GM19240 (cell line): Measurements from ENCODE around the gene SKP2.
"Not testable (repeated sequence)": the region's sequence is repeated elsewhere in the genome, so short reads cannot be mapped to it uniquely, and the experiment has no call there.

Experiments used
- DNase-seq: peaks from one replicate; pipeline ENCODE4 v3.0.0; 2011; ENCODE audit warnings: low spot score; ENCODE audit not compliant: insufficient read length

SKP2 gene

DNA sequence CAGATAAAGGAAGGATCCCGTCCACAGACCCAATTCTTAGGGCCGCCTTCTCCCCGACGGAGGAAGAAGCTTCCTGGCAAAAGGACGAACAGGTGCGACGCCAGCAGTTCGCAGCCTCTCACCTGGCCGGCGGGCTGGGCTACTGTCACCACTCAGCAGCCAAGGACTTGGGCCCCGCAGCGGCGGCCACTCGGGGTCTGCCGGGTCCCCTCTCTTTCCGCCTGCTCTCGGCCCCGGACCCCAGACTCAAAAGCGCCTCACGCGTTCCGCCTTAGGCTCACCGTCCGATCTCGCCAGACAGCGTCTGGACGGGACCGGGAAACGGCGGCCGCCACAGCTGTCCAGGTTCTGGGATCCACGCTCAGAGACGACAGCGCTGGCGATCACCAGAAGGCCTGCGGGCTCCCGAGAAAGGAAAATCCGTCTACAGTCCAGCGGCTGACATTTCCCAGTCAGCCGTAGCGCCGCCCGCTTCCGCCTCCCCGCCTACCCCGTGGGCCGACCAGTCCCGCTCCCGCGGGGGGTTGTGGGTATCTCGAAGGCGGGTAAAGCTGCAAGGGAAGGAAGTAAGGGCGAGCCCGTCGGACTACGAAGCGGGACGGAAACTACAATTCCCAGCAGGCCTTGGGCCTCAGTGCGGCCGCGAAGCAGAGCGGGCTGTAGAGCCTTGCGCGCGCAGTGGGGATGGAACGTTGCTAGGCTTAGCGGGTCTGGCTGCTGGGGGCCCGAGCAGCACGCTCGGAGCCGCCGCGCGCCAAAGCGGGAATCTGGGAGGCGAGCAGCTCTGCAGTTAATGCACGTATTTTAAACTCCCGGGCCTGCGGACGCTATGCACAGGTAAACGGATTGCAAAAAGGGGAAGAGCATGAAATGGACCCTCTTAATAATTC is at the start of gene SKP2, which contains the start of gene LMBRD2:
SKP2 (plus strand) TSS at position 678 of the 890 bp plus-strand sequence; CDS start at position 830, 152 bp downstream.
LMBRD2 (minus strand) TSS at position 454 of the 890 bp plus-strand sequence. CDS start 8,538 bp downstream, outside the sequence.
- peak; percentile 83 for DNase-seq

DNA sequence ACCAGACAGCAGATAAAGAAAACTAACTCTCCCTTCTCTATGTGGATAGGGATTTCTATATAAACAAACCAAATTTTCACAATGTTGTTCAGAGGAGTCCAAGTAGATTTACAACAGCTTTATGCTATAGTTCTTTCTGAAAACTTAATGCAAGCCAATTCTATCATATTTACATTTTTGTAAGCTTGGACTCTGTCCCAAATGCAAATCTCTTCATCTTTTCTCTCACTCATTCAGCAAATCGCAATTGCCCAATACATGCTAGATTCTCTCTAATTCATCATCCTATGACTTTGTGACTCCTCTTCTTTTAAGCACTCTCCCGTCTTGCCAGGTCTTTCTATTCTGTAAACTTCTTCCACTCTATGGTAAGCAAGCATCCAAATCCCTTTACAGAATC is 46.1 kb upstream of the SKP2 start:
- DNase-seq, result no peak

DNA sequence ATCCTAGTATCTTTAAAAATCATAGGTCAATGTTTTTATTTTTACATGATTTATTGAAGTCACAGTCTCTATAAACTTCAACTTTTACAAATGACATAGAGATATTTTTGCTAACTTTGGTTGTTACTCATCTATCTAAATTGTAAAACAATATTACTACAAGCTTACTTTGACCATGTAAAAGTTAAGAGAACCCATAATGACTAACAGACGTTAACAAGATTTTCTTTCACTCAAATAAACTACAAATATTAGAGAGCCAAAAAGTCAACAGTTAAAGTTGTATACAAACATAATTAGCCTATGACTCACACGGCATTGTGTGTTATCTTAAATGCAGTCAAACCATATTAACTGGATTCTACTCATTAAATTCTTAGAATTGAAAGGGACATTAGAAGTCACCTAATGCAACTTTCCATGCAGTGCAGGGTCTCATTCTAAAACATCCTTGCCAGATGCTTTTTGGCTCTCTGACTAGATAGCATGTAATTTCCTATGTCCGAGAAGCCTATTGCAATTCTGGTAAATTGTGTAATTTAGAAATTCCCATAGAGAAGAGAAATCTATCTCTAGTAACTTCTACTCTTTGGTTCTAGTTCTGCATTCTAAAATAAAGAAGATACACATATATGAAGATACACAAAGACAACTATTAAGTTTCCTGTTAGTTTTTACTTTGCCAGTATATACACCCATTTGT is 43.0 kb upstream of the SKP2 start:
- DNase-seq, result no peak

DNA sequence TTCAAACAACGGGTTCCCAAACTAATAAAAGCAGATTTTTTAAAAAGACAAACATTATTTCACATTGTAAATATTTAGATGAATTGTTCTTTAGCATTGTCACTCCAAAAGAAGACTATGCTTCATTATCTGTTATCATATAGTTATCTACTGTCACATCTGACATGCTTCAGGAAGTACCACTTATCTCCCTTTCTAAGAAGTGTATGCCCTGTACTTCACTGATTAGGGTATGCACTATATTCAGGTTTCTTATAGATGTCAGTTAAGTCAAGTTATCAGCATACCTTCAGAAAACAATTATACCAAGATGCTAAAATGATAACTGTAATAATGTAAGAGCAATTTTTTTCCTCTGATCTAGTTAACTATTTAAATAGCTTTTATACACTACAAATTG is 40.7 kb upstream of the SKP2 start:
- DNase-seq, result no peak

DNA sequence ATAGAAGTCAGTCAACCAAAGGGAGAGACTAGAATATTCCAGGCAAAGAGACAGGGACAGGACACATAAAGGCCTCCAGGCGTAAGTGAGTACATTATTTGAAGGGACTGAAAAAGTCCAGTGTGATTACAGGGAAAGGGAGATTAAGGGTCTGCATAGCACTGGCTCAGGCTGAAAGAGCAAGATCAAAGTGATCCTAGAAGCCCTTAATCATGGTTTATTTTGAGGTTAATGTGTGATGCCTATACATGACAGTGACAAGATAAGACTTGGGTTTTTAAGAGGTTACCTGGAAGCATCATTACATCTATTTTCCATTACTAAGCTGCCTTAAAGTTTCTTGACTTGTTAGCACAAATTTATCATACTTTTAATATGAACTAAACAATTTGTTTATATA is 26.0 kb upstream of the SKP2 start:
- no peak for DNase-seq

DNA sequence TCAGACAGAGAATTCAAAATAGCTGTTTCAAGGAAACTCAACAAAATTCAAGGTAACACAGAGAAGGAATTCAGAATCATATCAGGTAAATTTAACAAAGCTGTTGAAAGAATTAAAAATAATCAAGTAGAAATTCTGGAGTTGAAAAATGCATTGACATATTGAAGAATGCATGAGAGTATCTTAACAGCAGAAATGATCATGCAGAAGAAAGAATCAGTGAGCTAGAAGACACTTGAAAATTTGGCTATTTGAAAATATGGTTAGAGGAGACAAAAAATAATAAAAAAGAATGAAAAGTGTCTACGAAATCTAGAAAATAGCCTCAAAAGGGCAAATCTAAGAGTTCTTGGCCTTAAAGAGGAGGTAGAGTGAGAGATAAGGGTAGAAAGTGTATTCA is 23.1 kb upstream of the SKP2 start:
- no peak for DNase-seq

DNA sequence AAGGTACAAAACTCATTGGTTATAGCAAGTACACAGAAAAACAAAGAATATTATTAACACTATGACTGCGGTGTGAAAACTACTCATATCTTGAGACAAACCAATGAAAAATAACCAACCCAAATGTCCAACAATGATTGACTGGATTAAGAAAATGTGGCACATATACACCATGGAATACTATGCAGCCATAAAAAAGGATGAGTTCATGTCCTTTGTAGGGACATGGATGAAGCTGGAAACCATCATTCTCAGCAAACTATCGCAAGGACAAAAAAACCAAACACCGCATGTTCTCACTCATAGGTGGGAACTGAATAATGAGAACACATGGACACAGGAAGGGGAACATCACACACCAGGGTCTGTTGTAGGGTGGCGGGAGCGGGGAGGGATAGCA is 22.2 kb upstream of the SKP2 start:
- not testable (repeated sequence) for DNase-seq

DNA sequence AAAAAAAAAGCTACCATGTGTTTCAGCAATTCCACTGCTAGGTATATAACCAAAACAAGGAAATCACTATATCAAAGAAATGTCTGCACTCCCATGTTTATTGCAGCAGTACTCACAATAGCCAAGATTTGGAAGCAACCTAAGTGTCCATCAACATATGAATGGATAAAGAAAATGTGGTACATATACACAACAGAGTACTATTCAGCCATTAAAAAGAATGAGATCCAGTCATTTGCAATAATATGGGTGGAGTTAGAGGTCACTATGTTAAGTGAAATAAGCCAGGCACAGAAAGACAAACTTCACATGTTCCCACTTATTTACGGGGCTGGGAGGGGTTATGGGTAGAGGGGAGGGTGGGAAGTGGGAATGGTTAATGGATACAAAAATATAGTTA is 18.9 kb upstream of the SKP2 start:
- DNase-seq, result not testable (repeated sequence)

DNA sequence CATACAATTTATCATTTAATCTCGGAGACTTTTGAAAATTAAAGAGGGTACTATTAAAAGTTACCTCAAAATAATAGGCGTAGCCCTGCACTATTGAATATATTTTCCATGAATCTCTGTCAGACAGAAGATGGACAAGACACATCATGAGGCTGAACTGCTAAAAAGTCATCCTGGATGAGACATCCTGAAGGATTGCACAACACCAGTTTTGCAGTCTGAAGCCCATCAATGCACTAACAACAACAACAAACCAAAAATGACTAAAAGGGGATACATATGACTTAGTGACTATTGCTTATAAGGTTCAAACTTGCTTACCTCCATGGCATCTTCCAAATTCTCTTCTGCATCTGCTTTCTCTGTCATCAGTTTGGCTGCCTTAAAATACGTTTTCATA is 15.9 kb upstream of the SKP2 start:
- DNase-seq, result no peak

DNA sequence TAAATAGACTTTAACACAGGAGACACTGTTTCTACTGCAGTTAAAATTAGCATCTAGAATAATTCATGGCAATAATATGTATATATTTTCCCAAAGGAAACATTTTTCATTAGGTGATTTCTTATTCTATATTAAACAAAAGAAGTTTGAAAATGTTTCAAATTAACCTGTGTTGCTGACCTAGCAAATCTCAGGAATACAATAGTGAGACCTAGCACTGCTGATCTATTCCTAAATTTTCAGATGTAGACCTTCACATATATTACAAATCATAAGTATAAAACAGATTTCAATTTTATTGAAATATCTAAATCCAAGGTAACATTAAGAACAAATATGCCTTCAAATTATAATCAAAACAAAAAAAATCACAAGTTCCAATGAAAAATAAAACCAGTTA is 15.3 kb upstream of the SKP2 start:
- no peak for DNase-seq

DNA sequence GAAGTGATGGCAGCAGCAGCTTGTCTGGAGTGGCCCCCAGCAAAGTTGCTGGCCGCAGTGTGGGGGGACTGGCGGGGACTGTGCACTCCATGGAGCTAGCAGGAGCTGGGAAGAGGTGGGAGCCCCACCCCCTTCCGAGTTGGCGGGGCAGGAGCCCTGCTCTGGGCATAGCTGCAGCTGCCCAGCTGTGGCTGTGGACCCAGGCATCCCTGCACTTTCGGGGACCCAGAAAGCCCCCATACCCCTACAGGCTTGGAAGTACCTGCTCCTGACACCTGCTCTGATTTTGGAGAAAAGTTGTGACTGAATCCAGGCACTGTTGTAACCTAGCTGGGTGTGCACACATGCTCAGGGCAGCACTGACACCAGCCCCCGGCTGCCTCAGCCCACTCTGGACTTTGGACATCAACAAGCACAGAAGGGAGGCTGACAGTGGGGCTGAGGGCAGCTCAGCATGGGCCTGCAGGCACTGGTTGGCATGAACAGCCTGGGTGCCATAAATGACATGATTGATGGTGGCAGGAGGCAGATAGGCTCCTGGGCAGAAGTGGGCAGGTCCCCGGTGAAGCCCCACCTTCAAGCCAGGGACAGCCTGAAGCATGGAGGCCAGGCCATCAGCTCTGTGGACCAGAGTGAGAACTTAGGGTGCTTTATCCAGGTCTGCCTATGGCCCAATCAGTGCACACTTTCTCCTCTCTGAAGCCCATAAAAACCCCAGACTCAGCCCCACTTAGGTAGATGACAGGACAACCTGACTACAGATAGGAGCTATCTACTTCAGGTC is 12.8 kb upstream of the SKP2 start:
- DNase-seq, result no peak

DNA sequence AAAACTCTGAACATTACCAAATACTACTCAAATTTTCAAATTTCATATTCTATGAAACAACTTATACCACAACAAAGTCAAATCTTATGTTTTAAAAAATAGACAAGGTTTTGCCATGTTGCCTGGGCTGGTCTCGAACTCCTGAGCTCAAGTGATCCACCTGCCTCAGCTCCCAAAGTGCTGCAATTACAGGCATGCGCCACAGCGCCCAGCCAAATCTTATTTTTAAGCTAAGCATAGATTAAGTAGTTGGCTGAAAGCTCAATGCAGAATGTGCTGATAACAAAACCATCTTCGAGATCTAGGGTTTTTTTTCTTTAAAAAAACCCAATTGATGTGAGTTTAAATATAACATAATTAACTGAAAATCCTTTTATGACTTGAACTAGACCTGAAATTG is 6.6 kb upstream of the SKP2 start:
- DNase-seq, result no peak

DNA sequence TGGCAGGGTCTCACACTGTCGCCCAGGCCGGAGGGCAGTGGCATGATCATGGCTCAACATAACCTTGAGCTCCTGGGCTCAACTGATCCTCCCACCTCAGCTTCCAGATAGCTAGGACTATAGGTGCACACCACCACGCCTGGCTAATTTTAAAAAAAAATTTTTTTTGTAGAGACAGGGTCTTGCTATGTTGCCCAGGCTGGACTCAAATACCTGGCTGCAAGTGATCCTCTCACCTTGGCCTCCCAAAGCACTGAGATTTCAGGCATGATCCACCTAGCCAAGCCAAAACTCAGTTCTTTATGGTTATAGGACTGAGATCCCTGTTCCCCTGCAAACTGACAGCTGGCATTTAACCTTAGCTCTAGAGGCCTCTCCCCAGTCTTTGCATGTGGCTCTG is 5.5 kb upstream of the SKP2 start:
- no peak for DNase-seq

DNA sequence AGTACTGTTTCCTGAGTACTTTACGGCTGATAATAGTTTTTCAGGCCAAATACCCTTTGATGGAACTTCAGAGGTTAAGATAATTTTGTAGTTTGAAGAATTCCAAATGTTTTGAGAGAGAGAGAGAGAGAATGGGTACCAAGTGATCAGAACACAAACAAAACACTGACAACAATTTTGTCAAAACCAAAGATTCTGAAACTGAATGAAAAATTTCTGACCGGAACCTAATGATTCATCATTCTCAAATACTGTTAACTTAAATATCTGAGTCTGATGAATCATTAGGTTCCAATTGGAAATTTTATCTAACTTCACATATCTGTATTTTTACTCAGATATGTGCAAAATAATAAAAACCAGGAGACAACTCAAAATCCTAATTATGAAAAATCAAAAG is 4.2 kb upstream of the SKP2 start:
- DNase-seq, result no peak

DNA sequence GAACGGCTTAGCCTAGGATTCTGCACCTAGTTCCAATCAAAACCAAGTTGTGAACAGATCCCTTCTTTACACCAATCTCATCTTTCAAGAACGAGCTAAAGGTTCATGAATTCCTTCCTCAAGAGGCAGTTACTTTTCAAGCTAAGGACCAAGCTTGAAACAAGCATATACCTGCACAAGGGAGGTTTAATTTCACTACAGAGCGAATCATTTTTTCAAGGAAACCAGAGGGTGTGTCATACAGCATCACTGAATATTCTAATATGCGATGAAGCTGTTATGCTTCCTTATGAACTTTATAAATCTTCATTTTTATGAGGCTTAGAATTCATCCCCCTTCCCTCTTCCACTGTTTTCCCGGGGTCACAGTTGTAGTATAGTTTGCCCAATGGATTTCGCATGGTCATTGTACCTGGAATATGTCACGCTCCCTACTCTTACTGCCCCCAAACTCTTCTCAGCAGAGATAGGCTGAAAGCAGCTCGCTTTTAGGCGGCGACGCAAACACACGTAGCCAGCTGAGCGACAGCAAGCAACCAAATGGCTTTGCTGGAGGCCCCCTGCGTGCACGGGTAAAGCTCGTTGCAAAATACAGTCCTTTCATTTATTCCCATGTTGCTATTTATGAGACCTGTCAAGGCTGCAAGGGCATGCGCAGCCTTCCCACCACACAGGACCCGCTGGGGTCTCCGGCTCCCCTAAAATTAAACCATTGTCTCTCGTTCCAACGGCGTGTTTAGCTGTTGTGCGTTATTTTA is 1.1 kb upstream of the SKP2 start:
- DNase-seq, result no peak

DNA sequence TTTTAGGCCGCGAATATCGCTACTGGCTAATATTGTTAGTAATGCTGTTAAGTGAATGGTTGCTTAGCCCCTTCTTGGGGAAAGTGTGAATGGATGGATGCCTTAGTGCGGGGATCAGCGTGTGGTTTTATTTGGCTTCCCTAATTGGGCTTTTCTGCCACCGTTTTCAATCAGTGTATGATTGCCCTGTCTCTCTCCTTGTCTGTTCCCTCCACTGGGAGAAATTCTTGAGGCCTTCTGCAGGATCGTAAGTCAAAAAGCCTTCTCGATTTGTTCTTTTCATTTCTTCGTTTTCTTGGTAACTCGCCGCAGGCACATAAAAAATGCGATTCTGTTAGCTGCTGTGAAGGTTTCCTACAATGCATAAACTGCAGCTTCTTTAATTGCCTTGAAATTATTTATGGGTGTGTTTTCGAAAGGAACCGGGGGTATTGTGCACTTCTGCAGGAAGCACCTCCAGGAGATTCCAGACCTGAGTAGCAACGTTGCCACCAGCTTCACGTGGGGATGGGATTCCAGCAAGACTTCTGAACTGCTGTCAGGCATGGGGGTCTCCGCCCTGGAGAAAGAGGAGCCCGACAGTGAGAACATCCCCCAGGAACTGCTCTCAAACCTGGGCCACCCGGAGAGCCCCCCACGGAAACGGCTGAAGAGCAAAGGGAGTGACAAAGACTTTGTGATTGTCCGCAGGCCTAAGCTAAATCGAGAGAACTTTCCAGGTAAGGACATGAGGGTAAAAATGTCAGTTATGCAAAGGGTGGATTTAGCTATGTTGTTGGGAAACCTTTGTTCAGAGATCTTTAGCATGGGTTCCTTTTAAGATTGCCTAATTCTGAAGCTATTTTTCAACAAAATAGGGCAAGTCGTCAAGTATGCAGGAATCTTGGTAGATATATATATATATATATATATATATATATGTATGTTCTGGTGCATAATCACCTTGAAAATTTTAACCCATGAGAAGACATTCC is 700 bp downstream of the SKP2 start:
- DNase-seq, result no peak

DNA sequence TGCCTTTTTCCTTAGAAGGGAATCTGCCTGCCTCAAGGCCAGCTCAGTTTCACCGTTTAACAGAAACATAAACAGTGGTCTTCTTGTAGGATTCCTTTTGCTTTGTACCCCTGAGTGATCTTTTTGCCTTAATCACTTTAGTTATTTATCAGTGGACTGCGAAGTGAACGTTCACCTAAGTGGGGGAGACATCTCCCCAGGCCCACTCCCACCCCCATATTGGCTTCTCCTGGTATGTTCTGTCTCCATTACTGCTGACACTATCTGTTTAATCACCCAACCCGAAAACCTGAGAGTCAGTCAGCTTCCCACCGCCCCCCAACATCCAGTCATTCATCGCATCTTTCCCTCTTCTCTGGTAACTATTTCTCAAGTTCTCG is 1.4 kb downstream of the SKP2 start:
- no peak for DNase-seq

DNA sequence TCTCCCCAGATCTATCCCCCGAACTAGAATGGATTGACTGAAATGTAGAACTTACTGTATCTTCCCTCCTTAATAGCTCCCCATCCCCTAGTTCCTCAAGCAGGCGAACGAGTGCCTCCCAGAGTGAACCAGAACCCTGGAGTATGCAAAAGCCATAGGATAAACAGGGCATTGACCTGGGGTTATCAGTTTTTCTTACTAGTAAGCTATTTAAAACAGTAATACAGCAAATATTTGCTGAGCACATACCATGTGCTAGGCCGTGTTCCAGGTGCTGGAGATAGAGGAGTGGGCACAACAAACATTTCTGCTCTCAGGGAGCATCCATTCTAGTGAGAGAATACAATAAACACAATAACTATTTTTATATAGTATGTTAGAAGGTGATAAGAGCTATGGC is 1.8 kb downstream of the SKP2 start:
- DNase-seq, result no peak

DNA sequence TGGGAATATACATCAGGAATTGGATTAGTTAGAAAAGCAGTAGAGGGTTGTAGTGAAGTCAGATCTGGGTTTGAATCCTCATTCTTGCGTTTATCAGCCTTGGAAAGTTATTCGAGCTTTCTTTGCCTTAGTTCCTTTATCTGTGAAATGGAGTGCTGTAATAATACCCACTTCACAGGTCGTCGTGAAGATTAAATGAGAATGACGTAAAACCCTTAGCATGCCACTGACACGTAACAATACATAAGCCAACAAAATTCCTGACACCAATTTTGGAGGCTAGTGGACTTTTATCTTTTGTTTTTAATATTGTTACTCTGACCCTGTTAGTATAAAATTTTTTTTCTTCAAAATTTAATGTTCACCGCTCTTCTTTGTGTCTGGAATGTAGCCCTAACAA is 3.4 kb downstream of the SKP2 start:
- no peak for DNase-seq

DNA sequence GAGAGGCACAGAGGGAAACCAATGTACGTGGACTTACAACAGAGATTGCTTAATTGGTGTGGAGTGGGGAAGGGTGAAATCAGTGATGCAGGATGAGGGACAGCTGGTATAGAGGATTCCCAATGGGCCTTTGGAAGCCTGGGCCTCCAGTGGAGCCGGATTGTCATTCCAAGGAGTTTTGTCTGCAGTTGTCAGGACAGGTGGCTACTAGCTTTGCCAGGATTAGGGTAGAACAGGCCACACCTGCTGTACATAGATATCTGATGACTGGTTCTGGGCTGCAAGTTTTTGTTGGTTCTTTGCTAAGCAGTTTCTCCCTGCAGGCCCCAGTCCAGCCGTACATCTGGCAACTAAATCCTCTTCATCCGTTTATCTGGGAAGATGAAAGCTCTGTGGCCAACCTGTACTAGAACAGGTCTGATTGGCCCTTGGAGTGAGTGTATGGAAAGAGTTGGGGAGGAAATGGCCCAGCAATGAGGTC is 4.2 kb downstream of the SKP2 start:
- no peak for DNase-seq
